ENCODE data around the gene PRSS2. TPM values are rescaled to one million over a fixed set of nuclear protein-coding genes. Genes with fewer than 3 reads are reported as not detected.

Gene PRSS2
- total RNA-seq, 1 experiment from 2014 or later = 22.4 TPM

- no peak for DNase-seq (ENCODE audit: low read depth, low spot score)
- in situ Hi-C loops (cut with HindIII; ENCODE audit: low pct_unique_long_range_greater_than_20kb, low sequenced_read_pairs) = no loop called here
- H3K36me3 ChIP-seq (ENCODE audit: control insufficient read depth, insufficient read depth, low read length) = no peaks in the 10 kb centered on the region
- H3K4me3 ChIP-seq (ENCODE audit: low read depth in 2 of 2, low read length in 2 of 2) = no peak overlapping the region
- H3K27me3 ChIP-seq (ENCODE audit: control insufficient read depth, insufficient read depth, low read length) = peaks cover 4% of the 10 kb centered on the region; the same call in 1 of the 2 replicates
- H3K4me1 ChIP-seq (ENCODE audit: control insufficient read depth, insufficient read depth, low read length) = no peaks in the 10 kb centered on the region
- ATAC-seq = no peak
- ChIA-PET POLR2A (no interaction called here), CTCF (no interaction called here)
- no peaks in the 10 kb centered on the region for H3K9me3 ChIP-seq (ENCODE audit: control insufficient read depth, insufficient read depth, low read depth, low read length)
- H3K27ac ChIP-seq (ENCODE audit: low read length) = no peak overlapping the region
- intact Hi-C loops (cut with micrococcal nuclease; ENCODE audit: unreplicated experiment) = loop anchor here (10.0 kb wide), 2 partner anchors 73 to 183 kb away; no protein-coding TSS in a partner anchor
- no TSS peak for BruUV-seq (replicated peaks)
- TF ChIP-seq SIN3A (IDR thresholded peaks at IDR 0.05; ENCODE audit: borderline replicate concordance, insufficient read depth, low read depth, low read length) = no peak
- no peak for TF ChIP-seq REST (IDR thresholded peaks at IDR 0.05; ENCODE audit: insufficient read depth in 1 of 2, low read depth in 2 of 2, low read length in 1 of 2)
- no peak for TF ChIP-seq CTCF (IDR thresholded peaks at IDR 0.05)
- no peak for TF ChIP-seq POLR2AphosphoS5 (IDR thresholded peaks at IDR 0.05; ENCODE audit: low read depth, low read length)
- TF ChIP-seq TCF7L2 (IDR thresholded peaks at IDR 0.05; ENCODE audit: low read depth, low read length) = no peak
Observed at GRCh38 chr7:142787783-142788182, 17.0 kb downstream of the PRSS2 start.

GRCh38 chr7:142788303-142789289, 17.8 kb downstream of the PRSS2 start:
- H3K4me3 ChIP-seq (ENCODE audit: low read depth in 2 of 2, low read length in 2 of 2) = no peak overlapping the region
- intact Hi-C loops (cut with micrococcal nuclease; ENCODE audit: unreplicated experiment) (loop anchor here (10.0 kb wide), 2 partner anchors 74 to 184 kb away; no protein-coding TSS in a partner anchor), in situ Hi-C loops (cut with HindIII; ENCODE audit: low pct_unique_long_range_greater_than_20kb, low sequenced_read_pairs) (no loop called here)
- H3K4me1 ChIP-seq (ENCODE audit: control insufficient read depth, insufficient read depth, low read length) = no peaks in the 10 kb centered on the region
- BruUV-seq (replicated peaks) = no TSS peak
- peaks cover 4% of the 10 kb centered on the region; the same call in 1 of the 2 replicates for H3K27me3 ChIP-seq (ENCODE audit: control insufficient read depth, insufficient read depth, low read length)
- CTCF ChIA-PET = no interaction called here
- no peak for ATAC-seq
- H3K27ac ChIP-seq (ENCODE audit: low read length) = no peak overlapping the region
- TF ChIP-seq POLR2AphosphoS5 (IDR thresholded peaks at IDR 0.05; ENCODE audit: low read depth, low read length) = no peak
- DNase-seq (ENCODE audit: low read depth, low spot score) = no peak
- H3K9me3 ChIP-seq (ENCODE audit: control insufficient read depth, insufficient read depth, low read depth, low read length) = no peaks in the 10 kb centered on the region
- H3K36me3 ChIP-seq (ENCODE audit: control insufficient read depth, insufficient read depth, low read length) = no peaks in the 10 kb centered on the region
- POLR2A ChIA-PET = interaction anchor here (0.6 kb wide), 1 partner anchor 573 kb away, joined by 18 read pairs; no protein-coding TSS in a partner anchor

GRCh38 chr7:142789441-142789840, 18.7 kb downstream of the PRSS2 start:
- no peak overlapping the region for H3K27ac ChIP-seq (ENCODE audit: low read length)
- TF ChIP-seq TCF7L2 (IDR thresholded peaks at IDR 0.05; ENCODE audit: low read depth, low read length) = no peak
- no peak for TF ChIP-seq SIN3A (IDR thresholded peaks at IDR 0.05; ENCODE audit: borderline replicate concordance, insufficient read depth, low read depth, low read length)
- no peak for TF ChIP-seq POLR2AphosphoS5 (IDR thresholded peaks at IDR 0.05; ENCODE audit: low read depth, low read length)
- no peak for TF ChIP-seq REST (IDR thresholded peaks at IDR 0.05; ENCODE audit: insufficient read depth in 1 of 2, low read depth in 2 of 2, low read length in 1 of 2)
- TF ChIP-seq CTCF (IDR thresholded peaks at IDR 0.05) = no peak
- intact Hi-C loops (cut with micrococcal nuclease; ENCODE audit: unreplicated experiment) (loop anchor here (10.0 kb wide), 2 partner anchors 75 to 185 kb away; no protein-coding TSS in a partner anchor), in situ Hi-C loops (cut with HindIII; ENCODE audit: low pct_unique_long_range_greater_than_20kb, low sequenced_read_pairs) (no loop called here)
- no peaks in the 10 kb centered on the region for H3K36me3 ChIP-seq (ENCODE audit: control insufficient read depth, insufficient read depth, low read length)
- DNase-seq (ENCODE audit: low read depth, low spot score) (no peak), ATAC-seq (no peak)
- no peak overlapping the region for H3K4me3 ChIP-seq (ENCODE audit: low read depth in 2 of 2, low read length in 2 of 2)
- no peaks in the 10 kb centered on the region for H3K9me3 ChIP-seq (ENCODE audit: control insufficient read depth, insufficient read depth, low read depth, low read length)
- no TSS peak for BruUV-seq (replicated peaks)
- no peaks in the 10 kb centered on the region for H3K4me1 ChIP-seq (ENCODE audit: control insufficient read depth, insufficient read depth, low read length)
- H3K27me3 ChIP-seq (ENCODE audit: control insufficient read depth, insufficient read depth, low read length) = peaks cover 12% of the 10 kb centered on the region
- POLR2A ChIA-PET = no interaction called here
- CTCF ChIA-PET = no interaction called here
